ENCODE data around the gene LRRC8B. TPM values are rescaled to one million over a fixed set of nuclear protein-coding genes. Genes with fewer than 3 reads are reported as not detected.

Gene LRRC8B
- total RNA-seq, 1 donor from 2014 or later = 3.6 TPM

- Histone ChIP-seq H3K36me3 (no peaks in the 10 kb centered on the region), H3K4me1 (peaks cover 85% of the 10 kb centered on the region), H3K9me3 (replicated peaks) (no peaks in the 10 kb centered on the region), H3K4me3 (no peak overlapping the region), H3K27me3 (ENCODE audit: low read depth) (no peaks in the 10 kb centered on the region), H3K27ac (replicated peaks) (peak overlapping the region; percentile 84)
- intact Hi-C loops (cut with micrococcal nuclease) = no loop called here
- TF ChIP-seq CTCF (IDR thresholded peaks at IDR 0.05; ENCODE audit: borderline replicate concordance) = no peak
- no peak for DNase-seq
Measured at GRCh38 chr1:89607156-89607555, 82.5 kb downstream of the LRRC8B start.

- TF ChIP-seq CTCF (IDR thresholded peaks at IDR 0.05; ENCODE audit: borderline replicate concordance) = no peak
- Histone ChIP-seq H3K36me3 (no peaks in the 10 kb centered on the region), H3K4me3 (no peak overlapping the region), H3K4me1 (peaks cover 87% of the 10 kb centered on the region), H3K9me3 (replicated peaks) (no peaks in the 10 kb centered on the region), H3K27me3 (ENCODE audit: low read depth) (no peaks in the 10 kb centered on the region), H3K27ac (replicated peaks) (peak overlapping the region; percentile 84)
- intact Hi-C loops (cut with micrococcal nuclease) = no loop called here
- no peak for DNase-seq
Measured at GRCh38 chr1:89607586-89608318, 83.1 kb downstream of the LRRC8B start.

GRCh38 chr1:89608319-89608983 lies 83.8 kb downstream of the LRRC8B start:
- H3K27ac ChIP-seq (replicated peaks) = peak overlapping the region; percentile 84
- TF ChIP-seq CTCF (IDR thresholded peaks at IDR 0.05; ENCODE audit: borderline replicate concordance) = no peak
- H3K4me1 ChIP-seq = peaks cover 80% of the 10 kb centered on the region
- H3K27me3 ChIP-seq (ENCODE audit: low read depth) = no peaks in the 10 kb centered on the region
- H3K36me3 ChIP-seq = no peaks in the 10 kb centered on the region
- intact Hi-C loops (cut with micrococcal nuclease) = no loop called here
- no peaks in the 10 kb centered on the region for H3K9me3 ChIP-seq (replicated peaks)
- DNase-seq = peak; percentile 29
- no peak overlapping the region for H3K4me3 ChIP-seq

- Histone ChIP-seq H3K36me3 (no peaks in the 10 kb centered on the region), H3K4me3 (no peak overlapping the region), H3K27me3 (ENCODE audit: low read depth) (no peaks in the 10 kb centered on the region), H3K9me3 (replicated peaks) (no peaks in the 10 kb centered on the region), H3K27ac (replicated peaks) (peak overlapping the region; percentile 84), H3K4me1 (peaks cover 79% of the 10 kb centered on the region)
- no peak for DNase-seq
- TF ChIP-seq CTCF (IDR thresholded peaks at IDR 0.05; ENCODE audit: borderline replicate concordance) = no peak
- intact Hi-C loops (cut with micrococcal nuclease) = no loop called here
Measured at GRCh38 chr1:89608984-89609725, 84.5 kb downstream of the LRRC8B start.

GRCh38 chr1:89609781-89610456 lies 85.3 kb downstream of the LRRC8B start:
- H3K36me3 ChIP-seq = no peaks in the 10 kb centered on the region
- peaks cover 78% of the 10 kb centered on the region for H3K4me1 ChIP-seq
- H3K4me3 ChIP-seq = no peak overlapping the region
- DNase-seq = peak; percentile 35
- H3K27me3 ChIP-seq (ENCODE audit: low read depth) = no peaks in the 10 kb centered on the region
- intact Hi-C loops (cut with micrococcal nuclease) = no loop called here
- TF ChIP-seq CTCF (IDR thresholded peaks at IDR 0.05; ENCODE audit: borderline replicate concordance) = no peak
- H3K27ac ChIP-seq (replicated peaks) = peak overlapping the region; percentile 84
- H3K9me3 ChIP-seq (replicated peaks) = no peaks in the 10 kb centered on the region
